CD14-positive monocyte (primary cell): Measurements from ENCODE around the gene THRB. TPM values are rescaled to one million over a fixed set of nuclear protein-coding genes. Genes with fewer than 3 reads are reported as not detected.

ENCODE experiments used
- DNase-seq, 3 donors: peaks; one replicate each; pipeline ENCODE4 v3.0.0-alpha.2; 2011 to 2022
- H2AFZ ChIP-seq: 2 replicates; pipeline ENCODE4 v1.6.0; 2012; ENCODE audit warnings: mild to moderate bottlenecking, low read depth, low read length, inconsistent platforms; ENCODE audit not compliant: insufficient read depth, poor library complexity, severe bottlenecking
- H3K27ac ChIP-seq, 2 donors: 1 replicate in 1 of 2; 2 replicates in 1 of 2; pipeline ENCODE4 v1.5.1; 2012 to 2013; ENCODE audit warnings: low read length in 2 of 2, control low read depth in 1 of 2, inconsistent platforms in 1 of 2, low read depth in 1 of 2, mild to moderate bottlenecking in 1 of 2
- H3K27me3 ChIP-seq, 2 donors: one replicate each; pipeline versions ENCODE4 v1.6.0 to v1.6.1; 2011 to 2013; ENCODE audit warnings: low read length in 2 of 2; ENCODE audit not compliant: control insufficient read depth in 2 of 2, insufficient read depth in 2 of 2
- H3K36me3 ChIP-seq, 2 donors: replicated peaks in 1 of 2; 1 replicate in 1 of 2; 2 replicates in 1 of 2; pipeline versions ENCODE4 v1.5.1 to v1.6.1; 2012 to 2013; ENCODE audit warnings: low read length in 2 of 2, control low read depth in 1 of 2, inconsistent platforms in 1 of 2, mild to moderate bottlenecking in 1 of 2; ENCODE audit not compliant: insufficient read depth in 2 of 2, control insufficient read depth in 1 of 2
- H3K4me1 ChIP-seq, 2 donors: 1 replicate in 1 of 2; 2 replicates in 1 of 2; pipeline versions ENCODE4 v1.5.1 to v1.6.1; 2012 to 2013; ENCODE audit warnings: low read length in 2 of 2, control low read depth in 1 of 2, inconsistent platforms in 1 of 2, mild to moderate bottlenecking in 1 of 2, moderate library complexity in 1 of 2; ENCODE audit not compliant: insufficient read depth in 2 of 2, control insufficient read depth in 1 of 2
- H3K4me2 ChIP-seq: replicated peaks from 2 replicates; pipeline ENCODE3; 2012; ENCODE audit warnings: low read length, moderate library complexity, mild to moderate bottlenecking; ENCODE audit not compliant: poor library complexity, severe bottlenecking; ENCODE audit errors: extremely low read depth
- H3K4me3 ChIP-seq, 3 experiments: fragments of 200-600 bp in 1 of 3; sonication (generic) in 1 of 3; replicated peaks in 1 of 3; 1 replicate in 2 of 3; 2 replicates in 1 of 3; pipeline ENCODE4 v1.5.1; 2011 to 2013; ENCODE audit warnings: low read length in 3 of 3, mild to moderate bottlenecking in 3 of 3, control low read depth in 2 of 3, low read depth in 2 of 3, inconsistent platforms in 1 of 3, moderate library complexity in 1 of 3
- H3K79me2 ChIP-seq: 2 replicates; pipeline ENCODE4 v1.6.0; 2012; ENCODE audit warnings: mild to moderate bottlenecking, control low read depth, inconsistent platforms, low read length, moderate library complexity; ENCODE audit not compliant: insufficient read depth
- H3K9ac ChIP-seq: 2 replicates; pipeline ENCODE4 v1.6.0; 2017; ENCODE audit warnings: low read length, mild to moderate bottlenecking; ENCODE audit not compliant: insufficient read depth, poor library complexity, severe bottlenecking
- H3K9me3 ChIP-seq, 2 donors: replicated peaks in 1 of 2; 1 replicate in 1 of 2; 2 replicates in 1 of 2; pipeline versions ENCODE4 v1.5.1 to v1.6.1; 2012 to 2013; ENCODE audit warnings: low read length in 2 of 2, control low read depth in 1 of 2; ENCODE audit not compliant: control insufficient read depth in 1 of 2, insufficient read depth in 1 of 2
- H4K20me1 ChIP-seq: 2 replicates; pipeline ENCODE4 v1.6.0; 2012; ENCODE audit warnings: mild to moderate bottlenecking, low read length, control low read depth, moderate library complexity; ENCODE audit not compliant: insufficient read depth
- H3K27ac Mint-ChIP-seq, 7 donors: one replicate each; pipeline ENCODE4 v1.8.0; 2020; ENCODE audit warnings: mild to moderate bottlenecking in 7 of 7, mixed read lengths in 7 of 7, moderate library complexity in 6 of 7, inconsistent platforms in 2 of 7
- H3K27me3 Mint-ChIP-seq, 3 donors: one replicate each; pipeline ENCODE4 v1.8.0; 2021 to 2022; ENCODE audit warnings: low read depth in 3 of 3, mild to moderate bottlenecking in 3 of 3, mixed read lengths in 3 of 3, moderate library complexity in 3 of 3, inconsistent platforms in 1 of 3
- H3K36me3 Mint-ChIP-seq, 2 donors: one replicate each; pipeline ENCODE4 v1.8.0; 2020; ENCODE audit warnings: mixed read lengths in 2 of 2, inconsistent platforms in 1 of 2, mild to moderate bottlenecking in 1 of 2
- H3K4me1 Mint-ChIP-seq: one replicate; pipeline ENCODE4 v1.8.0; 2020; ENCODE audit warnings: mild to moderate bottlenecking, mixed read lengths
- H3K4me3 Mint-ChIP-seq, 2 donors: one replicate each; pipeline ENCODE4 v1.8.0; 2020; ENCODE audit warnings: mild to moderate bottlenecking in 2 of 2, mixed read lengths in 2 of 2, moderate library complexity in 1 of 2
- H3K9me3 Mint-ChIP-seq, 7 donors: one replicate each; pipeline ENCODE4 v1.8.0; 2020 to 2022; ENCODE audit warnings: mixed read lengths in 7 of 7, mild to moderate bottlenecking in 6 of 7, moderate library complexity in 6 of 7, inconsistent platforms in 2 of 7
- CTCF ChIP-seq: fragments of 200-600 bp; IDR thresholded peaks from one replicate; pipeline ENCODE4 v1.8.0; 2022; ENCODE audit warnings: antibody characterized with exemption, mild to moderate bottlenecking
- WGBS: methylation state at CpG from one replicate; pipeline ENCODE4 v1.1.5; 2013; ENCODE audit warnings: missing lambda C conversion rate; ENCODE audit not compliant: insufficient coverage; 5-methylcytosine and 5-hydroxymethylcytosine counted together
- intact Hi-C, 2 donors: fragments of 100-400 bp; cut with micrococcal nuclease; formaldehyde crosslinking; loops; one replicate each; pipeline versions ENCODE4 v1.15.0 to v1.15.1; 2023
- polyA plus RNA-seq, 3 donors: library from polyadenylated mRNA; depleted of rRNA in 1 of 3; unstranded in 2 of 3; stranded (reverse) in 1 of 3; fragments of 300-500 nt in 2 of 3; fragments of >200 nt in 1 of 3; fragmentation: Illumina TruSeq in 2 of 3; gene quantifications; 1 replicate in 2 of 3; 2 replicates in 1 of 3; pipeline ENCODE4 v1.2.3, GENCODE V29; 2012 to 2021

Gene THRB
- polyA plus RNA-seq, 3 donors: 0.05 TPM; not detected in 2

- intact Hi-C loops: no loop called here
- no peak overlapping the region for H3K4me3 Mint-ChIP-seq
- Histone ChIP-seq H3K4me2 (no peak overlapping the region), H3K4me1 (no peaks in the 10 kb centered on the region), H3K79me2 (no peaks in the 10 kb centered on the region), H3K27ac (no peak overlapping the region), H3K27me3 (no peaks in the 10 kb centered on the region), H3K9me3 (no peaks in the 10 kb centered on the region), H3K36me3 (no peaks in the 10 kb centered on the region), H3K9ac (no peak overlapping the region), H3K4me3 (no peak overlapping the region), H4K20me1 (no peaks in the 10 kb centered on the region), H2AFZ (no peak overlapping the region)
- DNase-seq: no peak
- peaks cover 0 to 4% (median 2%) of the 10 kb centered on the region in 7 donors for H3K9me3 Mint-ChIP-seq
- WGBS: no CpG with 5 or more reads among the region's 1 CpG
- H3K36me3 Mint-ChIP-seq: no peaks in the 10 kb centered on the region
- H3K27me3 Mint-ChIP-seq: peaks cover 0 to 1% (median 0%) of the 10 kb centered on the region in 3 donors
- no peaks in the 10 kb centered on the region for H3K4me1 Mint-ChIP-seq
- TF ChIP-seq CTCF: no peak
- H3K27ac Mint-ChIP-seq: no peak overlapping the region
Observed at GRCh38 chr3:24340161-24340560, 154.5 kb downstream of the THRB start.

- DNase-seq: no peak
- Mint-ChIP-seq H3K4me1 (no peaks in the 10 kb centered on the region), H3K27me3 (no peaks in the 10 kb centered on the region), H3K27ac (no peak overlapping the region), H3K36me3 (no peaks in the 10 kb centered on the region), H3K4me3 (no peak overlapping the region), H3K9me3 (peaks cover 0 to 4% (median 2%) of the 10 kb centered on the region in 7 donors)
- no peak overlapping the region for H3K27ac ChIP-seq
- H3K4me1 ChIP-seq: no peaks in the 10 kb centered on the region
- H3K9me3 ChIP-seq: no peaks in the 10 kb centered on the region
- TF ChIP-seq CTCF: no peak
- H3K9ac ChIP-seq: no peak overlapping the region
- intact Hi-C loops: no loop called here
- no peaks in the 10 kb centered on the region for H3K36me3 ChIP-seq
- H2AFZ ChIP-seq: no peak overlapping the region
- H3K4me2 ChIP-seq: no peak overlapping the region
- no peaks in the 10 kb centered on the region for H4K20me1 ChIP-seq
- no CpG with 5 or more reads among the region's 5 CpGs for WGBS
- no peak overlapping the region for H3K4me3 ChIP-seq
- no peaks in the 10 kb centered on the region for H3K79me2 ChIP-seq
- no peaks in the 10 kb centered on the region for H3K27me3 ChIP-seq
Observed at GRCh38 chr3:24339266-24339825, 155.3 kb downstream of the THRB start.
